NCI-H2196 treated with DMSO at 0.1 percent for 48 hours (cell line): Measurements from ENCODE around the gene PTCHD1.

Experiments
- DNase-seq: peaks from one replicate; lab custom pipeline; 2025; ENCODE audit not compliant: unreplicated experiment; lab: John Stamatoyannopoulos, UW

Gene PTCHD1

GRCh38 chrX:23344904-23345271 is 10.2 kb downstream of the PTCHD1 start:
- DNase-seq, result no peak

- DNase-seq, result no peak
Observed at GRCh38 chrX:23356189-23356588, 21.5 kb downstream of the PTCHD1 start.

- no peak for DNase-seq
Observed at GRCh38 chrX:23364416-23364815, 29.8 kb downstream of the PTCHD1 start.

GRCh38 chrX:23365541-23365940 is 30.9 kb downstream of the PTCHD1 start:
- DNase-seq, result no peak

- no peak for DNase-seq
Observed at GRCh38 chrX:23366914-23367313, 32.3 kb downstream of the PTCHD1 start.

GRCh38 chrX:23369027-23369426 is 34.4 kb downstream of the PTCHD1 start:
- DNase-seq, result no peak

GRCh38 chrX:23372220-23372902 is 37.7 kb downstream of the PTCHD1 start:
- DNase-seq, result no peak

- no peak for DNase-seq
Observed at GRCh38 chrX:23373129-23373804, 38.6 kb downstream of the PTCHD1 start.

GRCh38 chrX:23374291-23374690 is 39.6 kb downstream of the PTCHD1 start:
- no peak for DNase-seq

- no peak for DNase-seq
Observed at GRCh38 chrX:23376581-23376980, 41.9 kb downstream of the PTCHD1 start.

- DNase-seq, result no peak
Observed at GRCh38 chrX:23380581-23380980, 45.9 kb downstream of the PTCHD1 start.

- no peak for DNase-seq
Observed at GRCh38 chrX:23381099-23382087, 46.7 kb downstream of the PTCHD1 start.

- DNase-seq, result no peak
Observed at GRCh38 chrX:23382572-23382971, 47.9 kb downstream of the PTCHD1 start.

GRCh38 chrX:23383411-23383810 is 48.8 kb downstream of the PTCHD1 start:
- no peak for DNase-seq

- DNase-seq, result no peak
Observed at GRCh38 chrX:23385242-23385641, 50.6 kb downstream of the PTCHD1 start.

- DNase-seq, result no peak
Observed at GRCh38 chrX:23386260-23386659, 51.6 kb downstream of the PTCHD1 start.

GRCh38 chrX:23386726-23387125 is 52.1 kb downstream of the PTCHD1 start:
- DNase-seq, result no peak

GRCh38 chrX:23387550-23388184 is 53.0 kb downstream of the PTCHD1 start:
- no peak for DNase-seq

- DNase-seq, result no peak
Observed at GRCh38 chrX:23389196-23389792, 54.6 kb downstream of the PTCHD1 start.

- no peak for DNase-seq
Observed at GRCh38 chrX:23390979-23391378, 56.3 kb downstream of the PTCHD1 start.

- DNase-seq, result no peak
Observed at GRCh38 chrX:23392195-23392594, 57.5 kb downstream of the PTCHD1 start.
